IPS-18c (cell line): ENCODE measurements around the gene ADAMTS2.
"Not testable (repeated sequence)": the region's sequence is repeated elsewhere in the genome, so short reads cannot be mapped to it uniquely, and the experiment has no call there.

Source experiments
- H3K4me3 ChIP-seq: 2 replicates; pipeline ENCODE4 v1.7.0; 2013; ENCODE audit warnings: low read depth, mild to moderate bottlenecking, low read length, moderate library complexity; ENCODE audit not compliant: insufficient read depth
- H3K9me3 ChIP-seq: one replicate; pipeline ENCODE4 v1.6.1; 2013; ENCODE audit warnings: mild to moderate bottlenecking, low read length, moderate library complexity; ENCODE audit not compliant: control insufficient read depth, insufficient read depth

The ADAMTS2 gene

DNA sequence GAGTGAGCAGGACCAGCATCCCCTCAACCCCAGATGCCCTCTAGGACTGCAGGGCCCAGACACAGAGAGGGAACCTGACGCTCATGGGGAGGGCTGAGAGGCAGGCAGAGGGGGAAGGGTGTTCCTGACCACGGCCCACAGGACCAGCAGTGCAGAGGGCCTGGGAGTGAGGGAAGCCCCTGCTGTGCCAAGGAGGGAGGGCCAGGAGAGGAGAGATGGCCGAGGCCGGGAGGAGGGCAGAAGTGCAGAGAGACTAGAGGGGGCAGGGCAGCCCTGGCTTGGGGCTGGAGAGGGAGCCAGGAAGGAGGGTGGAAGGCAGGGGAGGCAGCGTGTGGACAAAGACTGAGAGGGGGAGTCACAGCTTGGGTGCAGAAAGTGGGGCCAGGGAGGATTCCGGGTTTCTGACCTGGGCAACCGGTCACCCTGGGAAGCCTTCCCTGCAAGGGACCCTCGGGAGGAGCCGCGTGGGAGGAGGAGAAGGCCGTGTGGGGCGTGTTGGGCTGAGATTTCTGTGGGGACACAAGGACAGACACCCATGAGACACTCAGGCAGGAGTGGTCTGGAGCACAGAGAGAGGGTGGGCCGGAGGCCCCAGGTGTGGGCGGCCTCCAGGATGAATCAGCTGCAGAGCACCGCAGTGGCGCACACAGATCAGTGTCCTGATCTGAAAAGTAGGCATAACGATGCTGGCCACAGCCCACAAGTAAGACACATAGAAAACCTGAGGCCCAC, 117.5 kb downstream of the ADAMTS2 start:
- Histone ChIP-seq H3K4me3 (no peak overlapping the region), H3K9me3 (peaks cover 15% of the 10 kb centered on the region)

DNA sequence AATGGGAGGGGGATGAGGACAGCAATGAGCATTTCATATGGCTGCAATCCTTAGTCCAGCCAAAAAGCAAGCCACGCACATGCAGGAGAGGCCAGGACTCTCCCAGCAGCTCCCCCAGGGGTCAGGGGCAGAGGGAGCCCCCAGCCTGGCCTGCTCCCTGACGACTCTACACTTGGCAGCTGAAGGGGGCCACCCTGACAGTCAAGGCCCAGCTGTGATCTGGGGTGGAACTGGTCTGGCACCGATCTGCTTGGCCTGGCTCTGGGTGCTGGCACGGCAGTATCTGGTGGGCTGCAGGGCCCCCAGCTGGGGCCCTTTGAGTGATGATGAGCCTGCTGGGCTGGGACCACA, 118.1 kb downstream of the ADAMTS2 start:
- H3K4me3 ChIP-seq, result no peak overlapping the region
- peaks cover 15% of the 10 kb centered on the region for H3K9me3 ChIP-seq

DNA sequence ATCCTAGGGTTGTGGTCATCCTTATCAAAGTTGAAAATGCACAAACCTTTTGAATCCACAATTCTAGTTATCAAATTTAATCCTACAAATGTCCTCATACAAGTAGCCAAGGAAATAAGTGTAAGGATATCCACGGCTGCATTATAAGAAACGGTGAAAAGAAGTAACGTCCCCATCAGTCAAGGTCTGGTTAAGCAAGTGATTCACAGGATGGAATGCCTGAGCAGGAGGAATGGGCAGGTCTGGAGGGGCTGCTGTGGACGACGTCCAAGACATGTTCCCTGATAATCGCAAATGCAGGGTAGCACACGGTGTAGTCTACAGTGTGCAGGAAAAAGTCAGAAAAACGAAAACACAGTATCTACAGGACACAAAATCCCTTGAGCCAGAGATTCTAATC, 118.6 kb downstream of the ADAMTS2 start:
- Histone ChIP-seq H3K4me3 (no peak overlapping the region), H3K9me3 (peaks cover 15% of the 10 kb centered on the region)

DNA sequence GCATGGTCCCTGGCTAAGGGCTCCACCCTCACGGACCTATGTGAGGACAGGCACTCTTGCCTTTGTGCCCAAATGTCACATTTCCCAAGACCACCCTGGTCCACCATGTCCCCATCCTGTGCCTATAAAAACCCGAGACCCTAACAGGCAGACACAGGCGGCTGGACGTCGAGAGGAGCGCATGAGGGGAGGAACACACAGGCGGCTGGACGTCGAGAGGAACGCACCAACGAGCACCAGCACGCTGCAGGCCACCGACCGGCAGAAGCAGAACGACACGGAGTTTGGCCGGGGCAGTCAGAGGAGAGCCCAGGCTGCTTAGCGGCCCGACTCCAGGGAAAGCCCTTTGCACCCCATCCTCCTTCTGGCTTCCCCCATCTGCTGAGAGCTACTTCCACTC, 119.9 kb downstream of the ADAMTS2 start:
- Histone ChIP-seq H3K9me3 (peaks cover 15% of the 10 kb centered on the region), H3K4me3 (no peak overlapping the region)

DNA sequence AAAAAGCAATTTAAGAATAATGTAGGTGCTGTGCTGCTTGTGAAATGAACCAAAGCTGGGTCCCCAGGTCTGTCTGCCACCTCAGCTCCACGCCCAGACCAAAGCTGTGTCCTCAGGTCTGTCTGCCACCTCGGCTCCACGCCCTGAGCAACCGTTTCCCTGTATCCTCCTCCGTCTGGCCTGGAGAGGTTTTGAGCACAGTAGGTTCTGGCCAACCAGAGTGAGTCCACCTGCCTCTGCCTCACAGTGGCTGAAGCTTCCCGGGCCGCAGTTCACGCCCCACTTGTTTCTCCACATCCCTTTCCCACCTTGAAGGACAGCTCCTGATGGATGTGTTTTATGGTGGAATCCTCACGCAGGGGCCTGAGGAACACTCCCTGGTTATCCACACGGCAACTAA, 120.5 kb downstream of the ADAMTS2 start:
- Histone ChIP-seq H3K9me3 (peaks cover 15% of the 10 kb centered on the region), H3K4me3 (no peak overlapping the region)

DNA sequence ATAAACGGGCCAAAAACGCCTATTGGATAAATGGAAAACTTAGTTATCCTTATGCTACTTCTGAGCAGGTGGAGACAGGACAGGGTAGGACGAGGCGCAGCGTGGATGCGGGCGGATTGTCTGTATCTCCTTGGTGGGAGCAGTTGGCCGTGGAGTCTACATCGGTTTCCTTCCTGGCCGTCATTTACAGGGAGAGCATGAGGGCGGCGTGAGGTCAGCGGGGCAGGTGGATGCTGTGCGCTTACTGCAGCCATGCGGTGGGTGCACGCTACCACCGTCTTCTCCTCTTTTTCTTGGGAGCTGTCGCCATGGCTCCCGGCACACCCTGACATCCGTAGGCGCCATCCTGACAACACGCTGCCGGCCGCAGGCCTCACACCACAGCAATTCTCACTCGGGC, 121.3 kb downstream of the ADAMTS2 start:
- peaks cover 15% of the 10 kb centered on the region for H3K9me3 ChIP-seq
- H3K4me3 ChIP-seq, result no peak overlapping the region

DNA sequence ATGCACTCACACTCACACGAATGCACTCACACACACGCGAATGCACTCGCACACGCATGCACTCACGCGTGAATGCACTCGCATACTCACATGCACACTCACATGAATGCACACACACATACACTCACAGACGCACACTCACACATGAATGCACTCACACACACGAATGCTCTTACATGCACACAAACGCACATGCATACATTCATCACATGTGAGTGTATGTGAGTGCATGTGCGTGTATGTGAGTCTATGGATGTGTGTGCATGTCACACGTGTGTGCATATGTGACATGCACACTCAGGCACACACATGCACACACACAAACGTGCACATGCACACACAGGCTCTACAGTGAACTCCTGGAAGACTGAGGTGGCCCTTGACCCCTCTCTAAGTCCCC, 121.7 kb downstream of the ADAMTS2 start:
- Histone ChIP-seq H3K4me3 (no peak overlapping the region), H3K9me3 (peaks cover 15% of the 10 kb centered on the region)

DNA sequence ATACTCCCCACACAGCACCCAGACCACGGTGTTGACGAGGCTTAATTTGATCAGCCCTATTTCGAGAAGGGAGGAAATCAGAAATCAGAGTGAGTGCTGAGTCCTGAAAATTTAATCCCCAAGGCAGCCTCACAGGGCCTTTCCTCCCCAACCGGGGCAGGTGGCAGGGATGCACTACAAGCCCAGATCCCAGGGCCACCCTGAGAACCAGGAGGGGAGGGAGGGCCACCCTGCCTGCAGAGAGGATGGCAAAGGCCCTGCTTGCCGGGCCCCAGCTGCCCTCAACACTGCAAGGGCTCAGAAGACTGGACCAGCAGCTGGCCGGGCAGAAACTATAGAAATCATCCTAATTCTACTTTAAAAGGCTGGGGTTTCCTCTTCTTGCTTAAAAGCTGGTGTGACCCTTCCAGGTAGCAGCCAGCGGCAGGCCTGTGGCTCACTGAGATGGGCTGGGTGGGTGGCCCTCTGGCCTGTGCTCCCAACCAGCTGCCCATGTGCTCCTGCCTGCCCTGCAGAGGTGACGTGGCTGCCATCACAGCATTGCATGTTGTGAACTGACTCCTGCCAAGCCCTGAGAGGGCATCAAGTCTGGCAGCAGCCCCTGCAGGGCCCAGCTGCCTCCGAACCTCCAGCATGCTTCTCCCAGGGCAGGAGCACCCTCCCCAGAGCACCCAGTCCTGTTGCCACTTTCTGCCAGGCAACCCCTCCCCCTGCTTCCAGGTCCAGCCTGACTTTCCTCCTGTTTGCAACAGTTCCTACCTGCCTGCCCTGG, 122.8 kb downstream of the ADAMTS2 start:
- peaks cover 15% of the 10 kb centered on the region for H3K9me3 ChIP-seq
- no peak overlapping the region for H3K4me3 ChIP-seq

DNA sequence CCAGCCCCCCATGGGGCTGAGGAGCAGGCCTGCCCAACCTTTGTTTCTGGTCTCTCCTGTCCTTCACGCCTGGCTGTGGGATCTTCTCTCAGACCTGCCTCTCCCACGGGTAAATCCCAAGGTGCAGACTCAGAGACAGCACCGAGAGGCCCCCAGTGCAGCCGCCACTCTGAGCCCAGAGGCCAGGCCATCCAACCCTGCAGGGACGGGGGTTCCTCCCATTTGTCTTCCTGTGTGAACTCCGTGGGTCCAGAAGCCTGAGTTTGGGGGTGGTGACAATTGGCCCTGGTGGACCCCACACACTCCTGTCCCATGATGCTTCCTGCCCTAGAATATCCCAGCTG, 123.4 kb downstream of the ADAMTS2 start:
- Histone ChIP-seq H3K9me3 (peaks cover 15% of the 10 kb centered on the region), H3K4me3 (no peak overlapping the region)

DNA sequence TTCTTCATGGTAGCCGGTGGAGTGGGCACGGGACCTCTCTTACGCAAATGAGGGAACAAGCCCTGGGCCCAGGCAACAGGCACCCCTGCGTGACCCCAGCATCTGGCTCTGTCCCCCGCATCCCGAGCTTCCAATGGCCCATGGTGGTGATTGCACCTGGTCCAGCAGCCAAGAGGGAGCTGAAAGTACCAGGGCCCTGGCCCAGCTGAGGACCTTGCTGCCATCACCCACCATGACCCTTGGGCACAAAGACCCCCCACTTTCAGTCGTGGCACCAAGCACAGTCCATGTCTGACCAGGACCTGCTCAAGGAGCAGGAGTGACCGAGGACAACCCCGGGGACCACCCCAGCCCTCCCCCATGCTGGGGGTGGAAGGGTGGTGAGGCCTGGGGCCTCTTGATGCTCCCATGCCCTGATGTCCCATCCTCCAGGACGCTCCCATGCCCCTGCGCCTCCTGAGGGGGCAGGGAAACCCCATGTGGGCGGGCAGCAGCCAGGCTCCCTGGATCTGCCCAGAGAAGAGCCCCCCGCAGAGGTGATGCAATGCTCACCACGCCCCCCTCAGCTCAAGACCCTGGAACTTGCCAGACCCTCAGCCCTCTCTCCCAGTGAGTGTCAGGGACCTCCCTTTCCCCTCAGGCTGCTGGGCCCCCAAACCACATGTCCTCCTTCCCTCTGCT, 123.9 kb downstream of the ADAMTS2 start:
- no peak overlapping the region for H3K4me3 ChIP-seq
- H3K9me3 ChIP-seq, result peaks cover 15% of the 10 kb centered on the region

DNA sequence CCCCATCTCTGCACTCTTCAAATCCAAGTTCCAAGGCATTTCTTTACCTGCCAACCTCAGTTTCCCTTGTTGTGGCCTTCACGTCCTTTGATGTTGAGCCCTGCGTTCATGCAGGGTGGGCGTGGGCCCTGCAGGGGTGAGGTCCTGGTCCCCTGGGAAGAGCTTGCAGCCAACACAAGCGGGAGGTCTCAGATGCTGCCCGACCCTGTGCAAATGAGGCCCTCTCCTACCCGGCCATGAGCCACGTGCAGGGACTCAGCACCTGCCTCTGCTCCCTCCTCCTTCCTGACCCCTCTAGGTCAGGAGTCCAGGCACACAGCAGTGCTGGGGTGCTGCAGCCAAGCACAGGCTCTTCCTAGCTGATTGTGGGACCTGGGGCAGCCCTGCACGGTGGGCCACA, 124.5 kb downstream of the ADAMTS2 start:
- peaks cover 15% of the 10 kb centered on the region for H3K9me3 ChIP-seq
- no peak overlapping the region for H3K4me3 ChIP-seq

DNA sequence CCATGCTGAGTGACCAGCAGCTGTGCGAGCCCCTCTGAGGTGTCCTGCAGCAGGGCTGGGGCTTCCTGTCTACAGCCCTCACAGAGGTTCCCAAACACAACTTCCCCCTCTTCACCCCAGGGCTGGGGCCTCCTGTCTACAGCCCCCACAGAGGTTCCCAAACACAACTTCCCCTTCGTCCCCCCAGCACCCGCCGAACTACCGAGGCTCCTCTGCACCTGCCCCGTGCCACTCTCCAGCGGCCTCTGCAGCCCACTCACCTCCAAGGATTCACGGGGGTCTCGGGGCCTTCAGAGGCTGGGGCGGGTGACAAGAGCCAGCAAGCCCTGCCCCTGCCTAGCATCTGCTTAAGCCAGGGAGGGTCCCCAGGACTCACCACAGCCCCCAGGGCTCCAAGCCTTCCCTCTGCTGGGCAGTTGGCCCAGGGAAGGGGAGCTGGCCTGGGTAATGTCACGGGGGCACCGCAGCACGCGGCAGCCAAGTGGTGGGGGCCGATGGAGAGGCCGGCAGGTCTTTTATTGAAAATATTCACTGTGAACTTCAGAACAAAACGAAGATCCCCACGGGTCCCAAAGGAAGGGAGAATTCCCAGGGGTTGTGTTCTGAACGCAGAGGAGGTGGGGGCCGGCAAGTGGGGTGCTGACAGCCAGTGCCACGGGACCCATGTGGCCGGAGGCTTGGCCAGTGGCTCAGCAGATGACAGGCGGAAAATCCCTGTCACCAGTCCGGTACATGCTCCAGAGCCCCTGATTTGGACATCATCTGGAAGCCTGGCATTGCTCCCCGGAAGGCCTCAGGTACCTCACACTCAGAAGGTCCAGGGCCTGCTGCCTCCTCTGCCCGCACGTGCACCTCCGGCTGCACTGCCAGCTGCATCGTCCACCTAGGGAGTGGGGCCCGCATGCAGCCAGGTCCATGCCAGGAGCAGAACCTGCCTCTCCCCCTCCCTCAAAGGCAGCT, 125.3 kb downstream of the ADAMTS2 start:
- no peak overlapping the region for H3K4me3 ChIP-seq

DNA sequence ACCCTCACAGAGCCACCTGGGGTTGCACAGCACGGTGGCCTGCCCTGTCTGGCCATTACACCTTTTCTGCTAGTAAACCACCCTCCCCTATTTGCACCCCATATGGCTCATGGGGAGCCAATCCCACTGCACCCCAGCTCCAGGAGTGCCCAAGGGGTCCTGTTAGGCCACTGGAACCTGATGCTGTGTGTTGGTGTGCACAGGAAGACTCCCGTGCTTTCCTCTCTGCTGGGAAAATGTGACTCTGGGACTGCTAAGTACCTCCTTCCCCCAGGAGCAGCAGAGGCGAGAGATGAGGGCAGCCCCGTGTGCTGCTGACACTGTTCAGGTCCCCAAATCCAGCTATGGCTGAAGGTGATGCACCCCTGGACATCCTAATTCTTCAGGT, 126.3 kb downstream of the ADAMTS2 start:
- H3K9me3 ChIP-seq, result peaks cover 2% of the 10 kb centered on the region

More for the DNA sequence above, 125.3 kb downstream of the ADAMTS2 start:
- H3K9me3 ChIP-seq, result peaks cover 10% of the 10 kb centered on the region

DNA sequence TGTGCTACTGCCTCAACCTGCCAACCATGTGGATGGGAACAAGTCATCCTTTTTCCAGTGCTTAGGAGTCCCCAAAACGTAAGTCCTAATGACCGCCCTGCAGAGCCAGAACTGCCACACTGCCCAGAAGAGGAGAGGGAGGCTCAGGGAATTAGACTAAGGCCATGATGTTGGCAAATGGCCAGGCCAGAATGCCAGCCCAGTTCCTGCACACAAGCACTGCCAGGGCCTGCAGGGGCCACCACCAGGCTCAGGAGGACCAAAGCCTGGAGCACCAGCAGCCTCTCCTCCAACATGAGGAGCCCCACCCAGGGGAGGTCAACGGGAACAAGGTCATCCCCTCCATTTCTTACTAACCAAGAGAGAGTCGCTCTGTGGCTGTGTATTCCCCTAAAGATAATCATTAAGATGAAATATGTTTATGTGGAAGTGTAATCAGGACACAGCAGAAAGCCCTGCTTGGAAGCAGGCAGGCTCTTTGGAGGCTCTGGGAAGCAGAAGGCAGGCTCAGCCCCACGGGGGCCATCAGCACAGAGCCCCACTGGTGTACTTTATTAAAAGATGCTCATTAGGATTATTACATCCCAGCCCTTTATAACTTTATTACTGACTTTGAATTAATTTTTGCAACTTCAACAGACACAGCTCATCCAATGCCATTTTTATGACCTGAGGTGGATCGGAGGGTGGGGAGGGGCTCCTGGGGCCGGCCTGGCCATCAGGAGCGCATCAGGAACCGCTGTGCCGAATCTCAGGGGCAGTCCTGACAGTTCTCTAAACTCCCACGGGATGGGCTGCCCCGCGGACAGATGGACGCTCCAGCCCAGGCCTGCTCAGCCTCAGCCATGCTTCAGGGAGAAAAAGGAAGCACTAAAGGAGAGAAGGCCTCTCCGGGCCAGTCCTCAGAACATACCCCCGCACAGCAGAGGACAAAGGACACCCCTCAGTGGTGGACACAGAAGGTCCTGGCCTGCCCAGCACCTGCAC, 127.0 kb downstream of the ADAMTS2 start:
- no peaks in the 10 kb centered on the region for H3K9me3 ChIP-seq

More for the DNA sequence above, 126.3 kb downstream of the ADAMTS2 start:
- H3K4me3 ChIP-seq, result no peak overlapping the region

DNA sequence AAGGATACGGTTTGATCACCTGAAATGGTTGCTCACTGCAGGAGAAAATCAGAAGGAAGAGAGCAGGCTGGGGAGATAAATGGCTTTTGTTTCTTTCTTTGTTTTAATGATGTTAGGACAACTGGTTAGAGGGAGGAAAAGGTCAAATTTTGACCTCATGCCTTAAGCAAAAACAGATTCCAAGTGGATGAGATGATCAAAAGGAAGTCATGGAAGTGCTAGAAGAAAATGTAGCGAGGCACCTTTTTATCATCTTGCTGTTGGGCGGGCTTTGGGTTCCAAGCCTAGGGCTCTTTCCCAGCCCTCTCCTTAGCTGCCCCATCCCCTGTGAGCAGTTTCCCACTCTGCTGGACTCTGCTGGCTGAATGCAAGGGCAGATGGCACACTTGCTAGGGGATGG, 127.9 kb downstream of the ADAMTS2 start:
- H3K9me3 ChIP-seq, result no peaks in the 10 kb centered on the region
- no peak overlapping the region for H3K4me3 ChIP-seq

More for the DNA sequence above, 127.0 kb downstream of the ADAMTS2 start:
- H3K4me3 ChIP-seq, result no peak overlapping the region

DNA sequence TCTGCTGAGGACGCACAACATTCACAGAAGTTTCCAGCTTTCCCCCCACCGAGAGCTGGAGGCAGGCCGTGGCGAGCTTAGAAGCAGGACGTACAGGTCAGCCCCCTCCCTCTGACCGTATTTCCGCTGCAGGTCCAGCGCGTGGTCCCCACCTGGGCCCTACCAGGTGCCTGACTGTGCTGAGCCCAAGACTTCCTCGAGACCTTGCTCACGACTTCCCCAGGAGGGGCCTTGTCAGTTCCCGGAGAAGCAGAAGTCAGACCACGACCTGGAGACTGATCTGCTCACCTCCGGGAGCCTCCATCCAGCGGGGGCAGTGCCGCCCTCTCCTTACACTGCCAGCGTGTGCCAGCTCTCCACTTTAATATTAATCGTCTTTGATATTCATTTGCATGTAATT, 128.9 kb downstream of the ADAMTS2 start:
- H3K9me3 ChIP-seq, H3K4me3 ChIP-seq: not testable (repeated sequence)
